ENCODE results near the gene RFX2.
A peak's percentile ranks its signal among the peaks of the same experiment; 100 is the strongest.
"Not testable (repeated sequence)": the region's sequence is repeated elsewhere in the genome, so short reads cannot be mapped to it uniquely, and the experiment has no call there.

The RFX2 gene

DNA sequence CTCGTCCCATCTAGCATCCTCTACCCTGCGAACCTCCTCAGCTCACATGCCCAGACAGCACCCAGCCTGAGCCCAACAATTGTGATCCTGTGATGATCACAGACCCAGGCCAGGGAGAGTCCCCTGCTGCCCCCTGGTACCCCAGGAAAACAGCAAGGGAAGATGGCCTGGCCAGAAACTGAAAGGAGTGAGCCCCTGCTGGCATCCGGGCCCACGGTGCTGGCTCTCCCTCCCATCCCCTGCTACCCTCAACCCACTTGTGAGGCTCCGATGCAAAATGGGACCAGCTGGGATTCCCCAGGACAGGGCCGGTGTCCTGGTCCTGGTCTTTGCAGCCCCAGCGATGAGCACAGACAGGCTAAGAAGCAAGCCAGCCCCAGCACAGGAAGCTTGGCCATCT, 146.4 kb downstream of the RFX2 start:
- FAIRE-seq (no peak), DNase-seq (ENCODE audit: extremely low spot score, insufficient read length, low read depth) (no peak)

DNA sequence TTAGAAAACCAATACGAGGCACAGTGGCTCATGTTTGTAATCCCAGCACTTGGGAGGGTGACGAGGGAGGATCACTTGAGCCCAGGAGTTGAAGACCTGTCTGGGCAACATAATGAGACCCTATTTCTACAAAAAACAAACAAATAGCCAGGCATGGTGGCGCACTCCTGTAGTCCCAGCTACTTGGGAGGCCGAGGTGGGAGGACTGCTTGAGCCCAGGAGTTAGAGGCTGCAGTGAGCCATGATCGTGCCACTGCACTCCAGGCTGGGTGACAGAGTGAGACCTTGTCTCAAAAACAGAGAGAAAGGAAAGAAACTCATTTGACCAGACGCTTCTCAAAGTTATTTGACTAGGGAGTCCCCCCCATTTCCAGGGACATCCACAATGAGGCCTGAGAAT, 147.0 kb downstream of the RFX2 start:
- not testable (repeated sequence) for DNase-seq (ENCODE audit: extremely low spot score, insufficient read length, low read depth); FAIRE-seq

DNA sequence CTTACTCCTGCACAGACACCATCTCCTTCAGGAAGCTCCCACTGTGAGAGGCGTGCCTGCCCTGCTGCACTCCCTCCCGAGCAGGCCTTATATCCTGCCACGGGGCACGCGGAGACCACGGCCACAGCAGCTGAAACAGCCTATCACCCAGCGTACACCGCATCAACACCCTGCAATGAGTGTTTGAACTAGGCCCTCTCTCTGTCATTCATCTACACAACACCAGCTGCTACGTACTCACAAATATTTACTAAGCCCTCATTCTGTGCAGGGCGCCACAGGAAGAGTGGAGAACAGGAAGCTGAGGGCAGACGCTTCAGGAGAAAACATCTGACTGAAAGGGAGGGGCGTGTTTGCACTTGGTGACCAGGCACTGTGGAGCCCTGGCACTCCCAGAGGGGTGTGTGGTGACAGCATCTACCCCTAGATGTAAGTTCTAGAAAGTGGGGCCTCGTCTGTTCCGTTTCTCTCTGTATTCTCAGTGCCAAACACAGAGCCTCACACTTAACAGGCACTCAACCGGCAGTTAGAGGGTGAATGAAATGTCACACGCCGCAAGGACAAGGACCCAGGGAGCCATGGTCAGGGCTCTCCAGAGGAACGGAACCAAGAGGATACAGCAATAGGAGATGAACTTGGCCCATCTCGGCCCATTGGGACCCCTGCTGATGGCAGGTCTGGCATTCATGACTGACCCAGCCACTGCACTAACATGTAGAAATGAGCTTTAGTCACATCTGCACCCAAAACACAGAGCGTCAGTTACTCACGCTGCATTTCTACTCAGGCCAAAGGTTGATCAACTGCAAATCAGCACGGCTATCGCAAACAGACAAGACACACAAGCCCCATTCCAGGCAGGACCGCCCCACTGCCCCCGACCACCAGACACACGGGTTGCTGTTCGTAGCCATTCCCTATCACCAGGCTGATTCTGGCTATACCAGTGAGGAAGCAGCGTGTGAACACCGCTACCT, 148.0 kb downstream of the RFX2 start:
- DNase-seq (ENCODE audit: extremely low spot score, insufficient read length, low read depth) (peak; percentile 33), FAIRE-seq (peak; percentile 86)

DNA sequence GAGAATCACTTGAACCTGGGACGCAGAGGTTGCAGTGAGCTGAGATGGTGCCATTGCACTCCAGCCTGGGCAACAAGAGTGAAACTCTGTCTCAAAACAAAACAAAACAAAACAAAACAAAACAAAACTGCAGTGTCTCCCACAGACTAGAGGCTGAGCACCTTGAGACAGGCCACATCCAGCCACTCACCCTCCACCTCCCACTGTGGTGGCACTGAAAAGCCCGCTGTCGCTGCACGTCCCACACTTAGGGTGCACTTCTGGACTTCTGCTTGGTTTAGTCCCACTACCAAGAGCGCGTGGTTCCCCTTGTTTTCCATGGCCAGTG, 148.7 kb downstream of the RFX2 start:
- DNase-seq (ENCODE audit: extremely low spot score, insufficient read length, low read depth): peak; percentile 36
- FAIRE-seq: peak; percentile 71

DNA sequence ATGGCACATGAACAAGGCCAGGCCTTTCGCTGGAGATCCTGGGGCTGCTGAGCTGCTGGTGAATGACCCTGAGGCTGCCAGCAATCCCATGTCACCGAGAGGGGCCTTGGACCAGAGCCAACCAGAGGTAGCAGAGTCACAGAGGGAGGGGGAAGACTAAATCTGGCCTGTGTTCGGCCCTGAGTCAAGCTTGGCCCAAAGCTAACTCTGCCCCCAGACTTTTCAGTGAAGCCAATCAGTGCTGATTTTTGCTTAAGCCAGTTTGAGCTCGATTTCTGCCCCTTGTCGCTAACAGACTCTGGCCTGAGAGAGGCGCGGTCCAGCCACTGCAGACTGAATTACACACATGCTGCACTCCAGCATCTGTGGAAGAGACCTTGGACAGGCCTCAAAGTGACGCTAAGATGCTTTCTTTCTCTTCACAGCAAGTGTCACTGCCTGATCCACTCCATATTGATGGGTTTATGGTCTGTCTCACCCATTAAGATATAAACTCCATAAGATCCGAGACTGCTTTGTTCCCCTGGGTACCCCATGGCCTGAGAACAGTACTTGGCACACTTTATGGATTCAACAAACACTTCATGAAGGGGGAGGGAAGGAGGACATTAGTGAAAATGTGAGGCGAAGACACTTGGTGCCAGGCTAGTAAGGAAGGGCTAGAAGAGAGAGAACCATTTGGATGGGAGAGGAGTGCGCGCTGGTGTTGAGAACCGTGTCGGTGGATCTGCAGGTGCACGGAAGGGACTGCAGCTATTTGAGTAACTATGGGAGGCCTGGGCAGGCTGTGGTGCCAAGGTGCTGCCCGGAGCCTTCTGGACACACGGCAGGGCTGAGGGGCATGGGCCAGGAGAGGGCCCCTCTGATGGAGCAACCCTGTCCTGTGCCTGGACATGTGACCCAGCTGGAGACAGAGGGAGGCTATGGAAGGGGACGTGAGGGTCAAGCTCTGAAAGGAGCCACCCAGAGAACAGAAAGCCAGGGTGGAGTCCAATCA, 150.0 kb downstream of the RFX2 start:
- FAIRE-seq (no peak), DNase-seq (ENCODE audit: extremely low spot score, insufficient read length, low read depth) (no peak)

DNA sequence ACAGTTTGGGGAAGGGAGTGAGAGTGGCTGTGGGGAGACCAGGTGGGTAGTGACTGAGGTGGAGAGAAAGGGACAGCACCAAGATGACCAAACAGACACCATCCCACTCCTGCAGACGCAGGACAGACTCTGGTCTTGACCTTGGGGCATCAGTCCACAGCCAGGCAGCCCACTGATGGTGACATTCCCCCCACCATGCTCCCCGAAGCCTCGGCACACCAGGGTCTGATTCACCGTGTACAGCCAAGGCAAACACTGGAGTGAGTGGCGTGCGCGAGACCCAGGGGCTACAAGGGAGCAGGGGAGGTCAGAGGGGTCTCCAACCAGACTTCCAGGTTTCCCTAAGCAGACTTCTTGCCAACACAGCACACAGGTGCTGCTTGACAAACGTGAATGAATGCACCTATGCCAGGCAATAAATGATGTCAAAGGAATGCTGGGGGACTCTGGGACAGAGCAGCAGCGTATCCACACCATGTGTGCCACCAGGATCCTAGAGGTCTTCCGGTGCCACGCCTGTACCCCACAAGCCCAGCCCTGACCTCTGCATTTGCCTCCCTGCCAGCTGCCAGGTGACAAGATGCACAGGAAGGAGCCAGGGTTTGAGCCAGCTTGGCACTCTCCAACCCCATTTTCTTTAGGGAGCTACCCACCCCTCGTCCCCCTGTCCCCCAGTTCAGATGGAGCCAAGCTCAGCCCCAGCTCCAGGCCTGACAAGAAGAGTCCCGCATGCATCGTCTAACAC, 150.9 kb downstream of the RFX2 start:
- DNase-seq (ENCODE audit: extremely low spot score, insufficient read length, low read depth) (no peak), FAIRE-seq (no peak)

DNA sequence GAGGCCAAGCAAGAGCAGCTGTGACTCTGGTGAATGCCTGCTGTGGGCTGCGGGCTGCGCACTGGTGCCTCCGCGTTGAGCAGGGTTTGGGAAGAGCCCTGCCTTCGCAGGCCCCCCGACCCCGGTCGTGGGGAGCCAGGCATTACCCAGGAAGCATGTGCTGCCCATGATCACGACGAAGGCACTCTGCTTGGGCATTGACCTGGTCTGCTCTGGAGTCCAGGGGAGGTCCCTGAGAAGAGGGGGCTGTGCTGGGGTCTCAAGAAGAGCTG, 151.5 kb downstream of the RFX2 start:
- FAIRE-seq: no peak

DNA sequence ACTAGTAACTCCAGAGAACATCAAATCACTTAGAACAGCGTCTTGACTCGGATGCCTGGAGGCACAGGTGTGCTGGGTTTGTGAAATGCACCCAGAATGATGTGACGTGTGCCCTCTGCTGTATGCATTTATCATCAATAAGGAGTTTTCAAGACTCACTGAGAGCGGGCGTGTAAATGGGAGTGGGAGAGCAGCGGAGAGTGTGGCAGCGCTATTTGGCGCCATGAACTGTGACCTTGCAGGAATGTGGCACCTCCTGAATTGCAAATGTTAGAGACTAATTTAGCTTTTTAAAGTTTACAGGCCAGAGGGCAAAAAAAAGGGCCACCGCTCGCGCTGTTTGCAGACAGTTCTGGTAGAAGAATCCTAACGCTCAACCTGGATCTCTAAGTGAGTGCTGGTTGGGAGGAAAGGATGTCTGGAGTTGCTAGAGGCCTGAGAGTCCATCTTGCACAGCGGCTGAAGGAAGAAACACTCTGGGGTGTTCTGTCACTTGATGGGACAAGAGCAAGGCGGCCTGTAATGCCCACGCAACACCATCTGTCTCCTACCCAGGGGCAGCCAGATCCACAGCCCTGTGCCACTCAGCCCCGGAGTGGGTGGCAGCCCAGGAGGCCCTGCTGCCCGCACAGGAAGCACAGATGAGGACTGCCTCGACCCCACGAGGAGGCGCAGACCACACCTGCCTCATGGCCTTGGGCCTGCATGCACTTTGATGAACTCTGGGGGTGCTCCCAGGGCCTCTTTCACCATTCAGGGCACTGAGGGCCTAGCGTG, 152.0 kb downstream of the RFX2 start:
- DNase-seq (ENCODE audit: extremely low spot score, insufficient read length, low read depth) (no peak), FAIRE-seq (no peak)

More for the DNA sequence above, 151.5 kb downstream of the RFX2 start:
- DNase-seq (ENCODE audit: extremely low spot score, insufficient read length, low read depth): no peak

DNA sequence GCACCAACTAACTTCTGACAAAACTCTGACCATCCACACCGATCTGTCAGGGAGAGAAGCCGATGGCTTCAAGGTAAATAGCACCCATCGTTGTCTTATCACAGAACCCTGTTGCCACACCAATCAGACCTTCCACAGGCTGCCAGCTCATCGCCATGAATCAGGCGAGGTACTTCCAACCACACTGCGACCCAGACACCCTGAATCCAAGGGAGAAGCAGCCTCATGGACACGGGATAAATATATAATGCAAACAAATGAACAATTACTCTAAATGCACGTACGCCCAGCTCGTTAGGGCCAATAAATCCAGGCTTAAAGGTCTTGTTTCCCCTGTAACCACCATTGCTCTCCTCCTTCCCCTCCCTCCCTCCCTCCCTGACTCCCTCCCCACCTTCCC, 153.1 kb downstream of the RFX2 start:
- DNase-seq (ENCODE audit: extremely low spot score, insufficient read length, low read depth) (no peak), FAIRE-seq (no peak)

DNA sequence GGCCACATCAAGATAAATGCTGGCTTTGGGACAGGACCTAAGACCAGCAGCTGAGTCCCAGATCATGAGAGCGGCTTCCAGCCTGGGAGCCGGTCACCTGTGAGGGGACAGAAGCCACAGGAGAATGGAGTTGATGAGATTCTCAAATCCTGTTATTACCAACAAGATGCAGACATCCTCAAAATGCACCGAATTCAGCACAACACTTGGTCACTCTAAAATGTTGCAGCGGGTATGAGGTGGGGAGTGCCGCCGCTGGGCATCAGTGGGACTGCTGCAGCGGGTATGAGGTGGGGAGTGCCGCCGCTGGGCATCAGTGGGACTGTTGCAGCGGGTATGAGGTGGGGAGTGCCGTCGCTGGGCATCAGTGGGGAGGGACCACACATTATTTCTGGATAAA, 153.6 kb downstream of the RFX2 start:
- FAIRE-seq (no peak), DNase-seq (ENCODE audit: extremely low spot score, insufficient read length, low read depth) (no peak)

DNA sequence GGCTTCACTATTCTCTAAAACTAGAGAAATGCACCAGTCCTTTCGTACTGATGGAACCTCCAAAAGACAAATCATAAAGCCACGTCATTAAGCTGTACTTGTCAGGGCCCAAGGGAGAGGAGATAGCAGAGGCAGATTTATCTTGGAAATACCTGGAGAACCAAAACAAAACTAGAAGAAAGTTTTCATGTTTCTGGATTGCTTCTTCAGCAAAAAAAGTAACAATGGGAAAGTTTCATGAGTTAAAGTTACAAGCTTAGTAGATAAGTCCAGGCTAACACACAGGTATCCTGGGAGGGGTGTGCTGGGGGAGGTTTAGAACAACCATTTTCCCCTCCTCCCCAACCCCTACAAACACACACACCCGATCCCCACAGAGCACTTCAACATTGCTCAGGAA, 154.0 kb downstream of the RFX2 start:
- FAIRE-seq: no peak

DNA sequence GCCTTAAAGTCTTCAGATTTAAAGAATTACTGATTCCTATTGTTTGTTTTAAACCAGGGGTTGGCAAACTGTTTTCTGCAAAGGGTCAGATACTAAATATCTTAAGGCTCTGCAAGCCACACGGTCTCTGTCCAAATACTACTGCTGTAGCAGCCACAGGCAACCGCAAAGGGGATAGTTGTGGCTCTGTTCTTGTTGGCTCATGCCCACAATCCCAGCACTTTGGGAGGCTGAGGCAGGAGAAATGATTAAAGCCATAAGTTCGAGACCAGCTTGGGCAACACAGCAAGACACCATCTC, 154.7 kb downstream of the RFX2 start:
- FAIRE-seq (peak; percentile 21), DNase-seq (ENCODE audit: extremely low spot score, insufficient read length, low read depth) (no peak)

More for the DNA sequence above, 154.0 kb downstream of the RFX2 start:
- DNase-seq (ENCODE audit: extremely low spot score, insufficient read length, low read depth): no peak

DNA sequence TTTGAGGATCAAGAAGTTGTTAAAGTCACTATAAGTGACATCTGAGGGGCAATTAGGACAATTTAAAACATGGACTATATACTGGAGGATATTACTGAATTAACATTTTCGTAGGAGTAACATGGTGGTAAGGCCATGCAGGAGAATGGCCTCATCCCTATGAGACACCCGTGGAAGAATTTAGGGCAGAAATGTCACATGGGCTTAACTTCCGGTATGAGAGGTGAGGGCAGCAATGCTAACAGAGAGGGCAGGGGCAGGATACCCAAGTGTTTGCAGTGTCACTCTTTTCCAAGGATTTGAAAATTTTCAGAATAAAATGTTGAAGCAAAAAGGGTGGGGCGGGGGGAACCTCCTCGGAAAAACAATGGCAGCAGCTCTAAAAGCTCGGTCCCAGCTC, 156.0 kb downstream of the RFX2 start:
- DNase-seq (ENCODE audit: extremely low spot score, insufficient read length, low read depth) (no peak), FAIRE-seq (no peak)

DNA sequence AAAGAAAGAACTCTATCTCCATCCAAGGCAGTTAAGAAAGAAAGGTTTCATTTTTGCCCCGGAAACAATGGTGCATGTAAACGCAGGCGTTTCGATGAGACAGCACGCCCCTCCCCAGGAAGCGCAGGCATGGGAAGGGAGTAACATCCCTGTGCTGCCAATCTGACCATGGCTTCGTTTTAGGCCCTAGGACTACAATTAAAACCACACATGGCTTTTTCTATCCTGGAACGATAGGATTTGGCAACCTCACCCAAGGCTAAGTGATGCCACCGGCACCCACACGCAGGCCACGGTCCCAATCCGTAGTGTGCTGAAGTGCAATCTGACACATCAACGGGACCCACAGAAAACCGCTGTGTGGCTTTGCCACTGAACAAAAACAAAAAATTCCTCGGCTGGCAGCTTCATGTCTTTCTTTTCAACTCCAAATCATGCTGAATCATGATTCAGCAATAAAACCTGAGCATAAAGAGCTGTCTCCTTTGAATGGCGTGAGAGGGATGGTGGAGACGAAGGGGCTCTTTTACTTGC, 156.6 kb downstream of the RFX2 start:
- DNase-seq (ENCODE audit: extremely low spot score, insufficient read length, low read depth) (no peak), FAIRE-seq (no peak)

DNA sequence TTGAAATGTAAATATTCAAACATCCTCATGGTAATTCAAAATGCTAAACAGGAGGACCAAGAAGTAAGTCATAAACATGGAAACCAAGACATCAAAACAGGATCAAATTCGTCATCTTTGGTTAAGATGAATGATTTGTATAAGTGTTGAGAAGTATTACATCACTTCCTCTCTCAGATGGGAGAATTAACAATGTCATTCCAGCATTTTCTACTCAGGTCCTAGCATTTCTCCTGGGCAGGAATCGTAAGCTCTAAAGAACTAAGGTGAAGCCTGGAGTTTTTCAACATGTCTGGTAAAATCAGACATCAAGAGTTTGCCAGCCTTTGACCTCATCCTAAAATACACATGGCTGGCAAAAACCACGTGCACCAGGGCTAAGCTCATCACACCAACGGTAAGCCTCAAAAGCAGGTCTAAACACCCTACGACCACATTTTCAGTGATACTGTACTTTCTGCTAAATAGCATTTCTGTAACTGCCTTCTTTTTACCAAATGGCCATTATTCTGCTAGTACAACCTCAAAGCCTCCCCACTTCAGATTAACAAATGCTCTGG, 157.2 kb downstream of the RFX2 start:
- DNase-seq (ENCODE audit: extremely low spot score, insufficient read length, low read depth) (no peak), FAIRE-seq (peak; percentile 53)

DNA sequence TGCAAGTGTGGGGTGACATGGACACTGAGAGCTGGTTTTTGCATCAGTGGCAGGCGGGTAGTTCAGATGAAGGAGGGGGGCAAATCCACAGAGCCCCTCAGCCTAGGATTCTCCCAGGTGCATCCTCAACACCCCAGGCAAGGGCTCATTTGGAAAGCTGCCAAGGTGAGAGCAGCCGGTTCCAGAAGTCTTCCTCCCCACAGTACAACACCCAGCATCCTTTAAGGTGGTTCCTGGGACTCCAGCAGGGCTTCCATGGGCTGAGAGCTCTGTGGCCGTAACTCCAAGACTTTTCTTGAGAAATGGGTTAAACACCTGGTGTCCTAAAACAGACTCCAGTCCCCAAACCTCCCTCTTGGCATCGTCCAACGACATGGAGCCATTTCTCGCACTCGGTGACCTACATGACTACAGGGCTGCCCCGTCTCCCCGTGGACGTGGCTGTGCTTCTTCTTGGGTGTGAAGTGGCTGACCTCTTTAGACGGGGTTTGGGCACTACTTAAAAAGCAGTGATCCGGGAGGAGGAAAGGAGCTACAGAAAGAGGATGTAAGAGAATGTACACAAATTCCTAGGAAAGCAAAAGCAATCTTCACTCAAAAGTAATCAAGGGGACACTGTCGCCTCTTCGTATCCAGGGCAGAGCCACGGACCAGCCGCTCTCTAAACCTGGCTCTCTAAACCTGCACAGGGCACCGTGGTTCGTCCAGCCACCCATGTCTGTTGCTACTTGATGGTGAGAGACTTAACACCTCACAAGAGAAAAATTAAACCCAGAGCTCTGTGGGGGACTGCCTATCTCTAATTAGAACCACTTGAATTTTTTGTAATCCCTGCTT, 157.9 kb downstream of the RFX2 start:
- FAIRE-seq (no peak), DNase-seq (ENCODE audit: extremely low spot score, insufficient read length, low read depth) (no peak)

DNA sequence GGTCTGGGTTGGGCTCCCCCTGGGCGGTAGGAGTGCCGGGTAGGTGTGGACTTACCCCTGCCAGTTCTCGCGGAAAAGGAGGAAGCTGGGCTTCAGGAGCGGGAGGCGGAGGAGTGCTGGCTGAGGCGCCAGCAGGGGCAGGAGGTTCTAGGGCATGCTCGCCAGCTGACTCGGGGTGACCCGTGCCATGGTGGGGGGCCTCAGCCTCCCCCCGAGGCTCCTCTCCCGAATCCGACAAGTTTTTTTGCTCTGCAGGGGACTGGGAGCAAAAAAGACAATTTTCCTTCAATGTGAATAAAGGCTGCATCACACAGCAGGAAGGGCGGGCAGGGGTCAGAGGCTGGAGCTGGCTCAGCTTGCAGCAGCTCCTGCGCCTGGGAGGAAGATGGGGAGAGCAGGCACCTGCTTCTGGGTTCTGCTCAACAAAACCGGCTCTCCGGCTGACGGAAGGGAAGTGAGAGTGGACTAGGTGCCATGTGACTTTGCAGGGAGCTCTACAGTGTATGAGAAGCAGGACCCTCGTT, 158.9 kb downstream of the RFX2 start:
- peak; percentile 29 for FAIRE-seq

DNA sequence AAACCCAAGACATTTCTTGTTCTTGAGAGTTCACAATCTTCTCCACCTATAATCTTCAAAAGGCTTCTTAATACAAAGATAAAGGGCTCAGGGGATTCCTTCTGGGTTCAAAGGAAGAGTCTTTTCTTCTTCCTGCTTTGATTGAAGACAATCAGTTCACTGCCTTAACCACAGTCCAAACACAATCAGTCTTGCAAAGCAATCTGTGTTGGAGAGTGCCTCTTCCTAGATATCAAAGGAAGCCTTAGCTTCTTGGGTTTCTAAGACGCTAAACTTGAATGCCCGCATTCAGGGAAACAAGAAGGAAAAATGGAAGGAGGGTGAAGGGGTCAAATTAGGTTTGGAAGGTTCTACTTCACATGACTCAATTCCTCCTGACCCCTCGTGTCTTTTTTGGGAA, 159.6 kb downstream of the RFX2 start:
- FAIRE-seq (no peak), DNase-seq (ENCODE audit: extremely low spot score, insufficient read length, low read depth) (no peak)

More for the DNA sequence above, 158.9 kb downstream of the RFX2 start:
- no peak for DNase-seq (ENCODE audit: extremely low spot score, insufficient read length, low read depth)
